Stimulated activated CD4-positive, alpha-beta T cell treated with anti-CD3 and anti-CD28 coated beads, Interleukin-4, amount 100 ng/mL, for 48 hours (primary cell): Measurements from ENCODE around the gene NLRP9.

ENCODE experiments used
- DNase-seq, 2 donors: peaks; one replicate each; pipeline ENCODE4 v3.0.0-alpha.2; 2020; ENCODE audit warnings: low read depth in 2 of 2

NLRP9 gene

DNA sequence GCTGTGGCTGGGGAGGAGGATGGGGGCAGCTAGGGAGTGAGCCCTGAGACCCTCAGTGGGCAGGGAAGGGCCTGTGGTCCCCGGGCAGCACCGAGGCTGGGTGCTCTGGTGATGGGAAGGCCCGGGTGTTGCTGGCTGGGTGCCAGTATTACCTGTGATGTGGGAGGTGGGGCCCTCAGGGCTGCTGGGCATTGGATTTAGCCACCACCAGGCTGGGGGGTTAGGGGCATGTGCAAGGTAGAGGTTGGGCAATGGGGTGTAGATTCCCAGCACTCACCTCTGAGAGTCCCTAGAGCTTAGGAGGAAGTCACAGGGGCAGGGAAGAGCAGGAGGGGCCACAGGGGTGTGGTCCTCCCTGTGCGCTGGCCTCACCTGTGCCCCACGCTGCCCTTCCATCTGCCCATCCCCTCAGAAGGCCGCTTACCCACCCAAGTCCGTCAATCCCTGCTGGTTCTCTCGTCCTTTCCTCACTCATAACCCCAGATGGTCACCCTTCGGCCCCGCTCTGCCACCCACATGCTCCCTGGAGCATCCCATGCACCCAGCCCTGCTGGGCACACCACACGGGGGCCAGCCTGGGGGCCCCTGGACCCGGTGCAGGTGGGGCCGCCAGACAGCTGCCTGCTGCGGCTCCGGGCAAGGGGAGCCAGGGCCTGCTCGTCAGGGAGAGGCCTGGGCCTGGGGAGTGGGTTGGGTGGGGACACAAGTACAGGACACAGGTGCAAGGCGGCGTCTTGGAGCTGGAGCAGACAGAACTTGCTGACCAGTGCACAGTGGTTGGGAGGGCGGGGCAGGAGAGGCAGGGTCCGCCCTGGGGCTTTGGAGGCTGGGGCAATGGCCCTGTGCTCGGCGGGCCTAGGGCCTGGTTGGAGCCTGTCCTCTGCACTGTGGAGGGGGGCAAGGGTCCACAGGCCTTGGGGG lies 50.7 kb downstream of the NLRP9 start:
- DNase-seq: no peak

- DNase-seq: no peak
These were observed 51.7 kb downstream of the NLRP9 start for GRCh38 chr19:55686311-55687050.

DNA sequence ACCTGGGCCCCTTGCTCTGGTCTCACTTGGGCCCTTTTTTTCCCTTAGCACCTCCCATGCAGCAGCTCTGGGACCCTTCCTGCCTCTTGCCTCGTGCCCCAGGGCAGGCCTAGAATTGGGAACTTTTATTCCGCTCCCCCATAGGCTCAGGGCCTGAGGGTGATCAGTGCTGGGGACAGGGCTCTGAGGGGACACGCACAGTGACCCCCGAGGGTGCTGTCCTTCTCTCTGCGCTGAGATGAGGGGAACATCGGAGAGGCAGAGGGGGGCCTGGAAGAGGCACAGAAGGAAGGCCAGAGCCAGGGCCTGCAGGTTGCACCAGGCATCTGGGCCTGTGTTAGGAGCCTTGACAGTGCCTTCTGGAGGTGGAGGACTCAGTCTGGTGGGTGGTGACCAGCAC lies 52.4 kb downstream of the NLRP9 start:
- no peak for DNase-seq

DNA sequence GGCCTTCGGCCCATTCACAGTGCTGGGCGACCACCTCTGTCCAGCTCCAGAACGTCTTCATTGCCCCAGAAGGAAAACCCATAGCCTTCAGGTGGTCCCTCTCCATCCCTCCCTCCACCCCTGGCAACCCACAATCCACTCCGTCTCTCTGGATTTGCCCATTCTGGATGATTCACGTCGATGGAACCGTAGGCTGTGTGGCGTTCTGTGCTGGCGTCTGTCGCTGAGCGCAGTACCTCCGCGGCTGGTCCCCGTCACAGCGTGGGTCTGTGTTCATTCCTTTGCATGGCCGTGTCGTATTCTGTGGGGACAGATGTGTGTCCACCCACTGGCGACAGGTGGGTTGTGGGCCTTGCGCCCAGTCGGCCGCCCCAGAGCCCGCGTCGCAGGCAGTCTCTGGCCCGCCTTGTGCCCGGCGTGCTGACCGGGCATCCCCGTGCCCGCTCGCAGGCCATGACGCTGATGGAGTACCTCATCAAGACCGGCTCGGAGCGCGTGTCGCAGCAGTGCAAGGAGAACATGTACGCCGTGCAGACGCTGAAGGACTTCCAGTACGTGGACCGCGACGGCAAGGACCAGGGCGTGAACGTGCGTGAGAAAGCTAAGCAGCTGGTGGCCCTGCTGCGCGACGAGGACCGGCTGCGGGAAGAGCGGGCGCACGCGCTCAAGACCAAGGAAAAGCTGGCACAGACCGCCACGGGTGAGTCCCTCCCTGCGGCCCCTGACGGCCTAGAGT lies 53.1 kb downstream of the NLRP9 start:
- DNase-seq: no peak

GRCh38 chr19:55683449-55684261 lies 54.5 kb downstream of the NLRP9 start:
- DNase-seq: no peak

- DNase-seq: no peak
These were observed 56.8 kb downstream of the NLRP9 start for GRCh38 chr19:55681131-55682092.

- DNase-seq: no peak
These were observed 57.7 kb downstream of the NLRP9 start for GRCh38 chr19:55680339-55681130.

- no peak for DNase-seq
These were observed 58.6 kb downstream of the NLRP9 start for GRCh38 chr19:55679343-55680257.

GRCh38 chr19:55678121-55678671 lies 60.0 kb downstream of the NLRP9 start:
- no peak for DNase-seq

GRCh38 chr19:55677572-55678028 lies 60.6 kb downstream of the NLRP9 start:
- DNase-seq: no peak

DNA sequence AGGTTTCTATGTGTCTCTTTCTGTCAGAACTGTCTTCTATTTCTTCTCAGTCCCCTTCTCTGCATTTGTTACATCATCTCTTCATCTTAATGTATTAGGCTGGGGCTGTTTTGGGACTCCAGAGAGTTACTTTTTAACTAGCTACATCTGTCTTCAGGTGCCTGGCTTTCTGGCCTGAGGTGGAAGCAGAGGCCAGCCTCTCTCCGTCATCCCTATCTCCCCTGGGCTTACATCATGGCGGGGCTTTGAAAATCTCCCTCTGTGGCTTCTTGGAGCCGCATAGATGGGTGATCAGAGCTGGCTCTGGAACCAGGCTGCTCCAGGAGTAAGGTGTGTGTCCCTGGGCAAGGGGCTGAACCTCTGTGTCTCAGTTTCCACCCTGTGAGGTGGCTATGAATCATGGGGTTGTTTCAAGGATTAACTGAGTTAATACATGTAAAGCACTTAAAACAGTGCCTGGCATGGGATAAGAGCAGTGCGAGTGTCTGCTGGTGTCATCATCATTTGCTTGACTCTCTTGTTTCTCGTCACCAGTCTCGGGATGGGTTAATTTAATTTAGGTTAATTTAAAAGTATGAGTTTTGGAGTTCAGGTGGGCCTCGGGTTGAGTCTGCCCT lies 61.2 kb downstream of the NLRP9 start:
- DNase-seq: no peak

DNA sequence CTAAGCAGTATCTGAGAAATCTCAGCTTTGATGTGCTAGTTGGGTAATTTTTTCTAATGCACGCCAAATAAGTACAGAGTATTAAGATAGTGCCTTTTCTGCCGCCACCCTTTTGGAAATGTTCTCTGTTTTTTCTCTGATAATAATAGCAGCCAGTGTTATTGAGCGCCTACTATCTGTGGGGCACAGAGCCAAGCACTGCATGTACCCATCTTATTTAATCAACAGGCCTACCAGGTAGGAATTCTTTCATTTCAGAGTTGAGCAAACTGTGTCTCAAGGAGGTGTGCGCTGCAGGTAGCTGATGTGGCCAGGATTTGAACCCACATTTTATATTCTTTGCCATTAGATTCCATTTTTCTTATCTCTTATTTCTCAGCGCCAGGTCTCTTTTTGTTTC lies 61.8 kb downstream of the NLRP9 start:
- DNase-seq: no peak

DNA sequence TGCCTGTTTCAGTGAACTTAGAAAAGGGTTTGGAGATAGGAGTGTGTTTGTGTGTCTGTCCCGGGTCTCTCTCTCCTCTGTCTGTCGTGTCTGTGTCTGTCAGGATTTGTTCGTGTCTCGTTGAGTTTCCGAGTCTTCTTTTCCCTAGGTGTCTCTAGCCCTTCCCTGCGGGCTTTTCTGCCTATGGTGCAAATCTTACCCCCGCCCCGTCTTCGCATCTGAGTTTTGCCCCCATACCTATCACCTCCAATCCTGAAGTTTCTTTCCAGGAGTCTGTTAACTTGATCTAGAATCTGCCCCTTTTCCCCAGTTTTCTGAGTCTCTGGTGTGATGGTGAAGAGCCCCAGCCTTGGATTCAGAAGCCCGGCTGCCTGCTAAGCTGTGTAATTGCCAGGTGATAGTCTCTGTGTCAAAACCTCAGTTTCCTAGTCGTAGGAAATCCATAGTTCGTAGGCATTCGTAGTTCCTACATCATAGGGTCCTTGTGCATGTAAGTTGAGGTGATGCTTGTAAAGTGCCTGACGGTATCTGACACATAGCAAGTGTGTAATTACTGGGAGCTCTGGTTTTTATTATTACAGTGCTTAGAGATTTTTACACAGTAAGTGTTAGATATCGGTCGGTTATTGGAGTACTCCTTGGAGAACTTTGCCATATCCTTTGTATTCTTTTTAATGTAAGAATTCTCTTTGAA lies 62.4 kb downstream of the NLRP9 start:
- DNase-seq: no peak

DNA sequence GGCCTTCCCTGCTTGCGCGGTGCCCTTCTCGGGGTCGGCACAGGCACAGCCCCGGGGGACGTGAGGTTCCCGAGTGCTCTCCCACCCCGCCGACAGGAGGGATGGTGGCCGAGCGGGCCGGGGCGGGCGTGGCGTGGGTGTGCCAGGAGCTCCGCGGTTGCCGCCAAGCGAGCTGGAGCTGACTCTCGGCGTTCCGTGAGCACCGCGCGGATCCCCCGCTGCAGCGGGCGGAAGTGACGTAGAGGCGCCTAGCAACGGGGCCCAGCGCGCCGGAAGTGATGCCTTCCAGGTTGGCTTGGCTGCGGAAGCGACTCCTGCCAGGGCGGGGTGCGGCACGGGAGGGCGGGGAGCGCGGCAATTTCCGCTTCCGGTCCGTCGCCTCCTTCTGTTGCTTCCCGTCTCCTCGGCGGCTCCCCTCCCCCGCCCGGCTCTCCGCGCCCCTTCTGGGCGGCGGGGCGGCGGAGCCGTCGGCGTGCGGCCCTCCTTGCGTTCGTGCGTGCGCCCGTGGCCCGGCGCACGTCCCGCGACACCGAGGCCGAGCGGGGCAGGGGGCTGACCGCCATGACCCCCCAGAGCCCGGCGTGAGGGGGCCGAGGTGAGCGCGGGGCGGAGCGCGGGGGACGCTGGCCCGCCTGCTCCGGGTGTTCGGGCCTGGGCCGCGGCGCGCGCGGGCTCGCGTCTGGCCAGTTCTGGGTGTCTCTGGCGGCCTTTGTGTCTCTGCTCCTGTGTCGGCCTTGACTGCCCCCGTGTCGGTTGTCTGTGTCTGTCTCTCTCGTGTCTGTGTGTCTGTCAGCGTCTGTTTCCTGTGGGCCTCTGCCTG lies 63.2 kb downstream of the NLRP9 start, which contains the start of gene EPN1:
Gene EPN1 (plus strand): TSS at position 386 of the 820 bp plus-strand sequence. CDS start 3,402 bp downstream, outside the sequence.
- peak; percentile 95 to 97 for DNase-seq

DNA sequence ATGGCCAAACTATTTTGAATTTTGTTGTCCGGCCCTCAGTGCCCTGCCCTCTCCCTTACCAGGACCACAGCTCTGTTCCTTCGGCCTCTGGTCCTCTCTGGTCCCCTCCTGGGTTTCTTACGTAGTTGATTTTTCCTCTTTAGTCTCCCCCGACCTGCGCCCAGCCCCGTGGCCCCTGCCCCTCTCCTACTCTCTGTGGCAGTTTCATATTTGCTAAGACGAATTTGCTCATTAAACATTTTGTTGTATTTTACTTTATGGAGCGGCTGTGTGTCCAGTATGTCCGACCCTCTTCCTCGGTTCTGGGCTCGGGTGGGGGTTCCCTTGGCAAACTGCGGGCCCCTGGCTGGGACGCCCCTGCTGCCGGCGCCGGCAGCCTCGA lies 63.8 kb downstream of the NLRP9 start:
- no peak for DNase-seq

GRCh38 chr19:55673889-55674288 lies 64.3 kb downstream of the NLRP9 start:
- no peak for DNase-seq
